GM12878 (cell line): ENCODE results near the gene C3orf38. TPM values are rescaled to one million over a fixed set of nuclear protein-coding genes. Genes with fewer than 3 reads are reported as not detected.

Source experiments
- ASH2L ChIP-seq: fragments of 300-600, 200-600 bp; sonication (generic); IDR thresholded peaks from 2 replicates; pipeline ENCODE4 v1.6.1; 2017; ENCODE audit warnings: low read depth, mild to moderate bottlenecking, borderline replicate concordance
- ATF2 ChIP-seq: IDR thresholded peaks from 2 replicates; pipeline ENCODE4 v1.6.1; 2012; ENCODE audit warnings: low read length, inconsistent platforms
- CEBPZ ChIP-seq: fragments of 150-350 bp; IDR thresholded peaks from 2 replicates; pipeline ENCODE4 v1.6.1; 2016; ENCODE audit warnings: low read depth, low read length
- CHD2 ChIP-seq: IDR thresholded peaks from 2 replicates; pipeline ENCODE4 v1.6.1; 2011; ENCODE audit warnings: low read depth, low read length, improper control_type of control experiment, borderline replicate concordance
- CUX1 ChIP-seq: IDR thresholded peaks from 2 replicates; pipeline ENCODE4 v1.6.1; 2012; ENCODE audit warnings: improper control_type of control experiment, low read depth, low read length; ENCODE audit not compliant: insufficient replicate concordance
- DPF2 ChIP-seq: fragments of 450-650 bp; IDR thresholded peaks from 2 replicates; pipeline ENCODE4 v1.6.1; 2017; ENCODE audit warnings: mild to moderate bottlenecking
- MEF2B ChIP-seq: fragments of 450-650 bp; IDR thresholded peaks from 2 replicates; pipeline ENCODE4 v1.6.1; 2018; ENCODE audit warnings: mild to moderate bottlenecking, moderate library complexity; ENCODE audit not compliant: partially characterized antibody, poor library complexity, severe bottlenecking
- MTA3 ChIP-seq: IDR thresholded peaks from 2 replicates; pipeline ENCODE4 v1.6.1; 2012; ENCODE audit warnings: low read length, inconsistent platforms, borderline replicate concordance
- SREBF2 ChIP-seq: IDR thresholded peaks from 2 replicates; pipeline ENCODE4 v1.6.1; 2012; ENCODE audit warnings: mild to moderate bottlenecking, low read length
- SUZ12 ChIP-seq: fragments of 200-600 bp; sonication (generic); IDR thresholded peaks from one replicate; pipeline ENCODE4 v1.6.1; 2018; ENCODE audit warnings: antibody characterized with exemption, mild to moderate bottlenecking; ENCODE audit not compliant: unreplicated experiment
- WRNIP1 ChIP-seq: IDR thresholded peaks from 2 replicates; pipeline ENCODE4 v1.6.1; 2011; ENCODE audit warnings: low read depth, low read length, improper control_type of control experiment, borderline replicate concordance
- ZBTB11 ChIP-seq: fragments of 450-650 bp; formaldehyde crosslinking; IDR thresholded peaks from 2 replicates; pipeline ENCODE4 v1.5.0; 2022; ENCODE audit warnings: mild to moderate bottlenecking, missing genetic modification characterization
- ZNF217 ChIP-seq: fragments of 450-650 bp; IDR thresholded peaks from 2 replicates; pipeline ENCODE4 v1.6.1; 2017; ENCODE audit warnings: antibody characterized with exemption, mild to moderate bottlenecking
- polyA plus RNA-seq, 11 experiments: library from polyadenylated mRNA; depleted of rRNA in 4 of 11; unstranded in 6 of 11; stranded (reverse) in 5 of 11; fragments of >200 nt; fragmentation: Nextera tagmentation in 4 of 11; fragmentation: Illumina TruSeq in 1 of 11; extraction: Ambion mirVana in 4 of 11; extraction: Trizol in 1 of 11; gene quantifications; 1 replicate in 1 of 11; 2 replicates in 10 of 11; pipeline versions ENCODE4 v1.2.1 to v1.2.3, GENCODE V29; 2011 to 2016; ENCODE audit warnings: inconsistent platforms in 2 of 11, missing spikeins in 2 of 11, low read depth in 1 of 11
- total RNA-seq, 4 experiments: library from RNA; depleted of rRNA in 3 of 4; stranded (reverse); fragments of >200 nt in 3 of 4; fragmentation: Illumina TruSeq in 1 of 4; extraction: Trizol in 1 of 4; gene quantifications; 2 replicates each; pipeline versions ENCODE4 v1.2.1 to v1.2.3, GENCODE V29; 2013 to 2021

C3orf38 gene
- total and polyA plus RNA-seq, 10 of the 15 experiments (the other 5 are each of a cell fraction or from before 2014, with no cell fraction given), result 23.0 to 47.9 (median 31.5) TPM

GRCh38 chr3:88149509-88150362 lies at the start of gene C3orf38 (continued):
- TF ChIP-seq CHD2 (peak; percentile 44; the same call in 1 of the 2 replicates), CEBPZ (no peak), ASH2L (no peak), ATF2 (no peak), SUZ12 (no peak), ZNF217 (no peak), SREBF2 (no peak), DPF2 (peak; percentile 63; the same call in 1 of the 2 replicates), ZBTB11 (CRISPR knock-in tag) (peak; percentile 88), WRNIP1 (no peak), CUX1 (no peak), MEF2B (no peak), MTA3 (no peak)
